Measurements from ENCODE around the gene SMCHD1. TPM values are rescaled to one million over a fixed set of nuclear protein-coding genes. Genes with fewer than 3 reads are reported as not detected.

SMCHD1 gene
- total and polyA plus RNA-seq, 7 donors, result 6.2 to 23.0 (median 20.3) TPM

- DNase-seq (no peak), ATAC-seq (no peak)
- Histone ChIP-seq H3K27ac (no peak overlapping the region), H3K36me3 (ENCODE audit: insufficient read depth in 1 of 2, low read depth in 1 of 2) (peaks cover 2 to 95% of the 10 kb centered on the region in 2 donors), H3K27me3 (ENCODE audit: insufficient read depth in 3 of 3, low read length in 2 of 3) (no peaks in the 10 kb centered on the region), H3K4me1 (no peaks in the 10 kb centered on the region), H3K4me3 (no peak overlapping the region), H3K9me3 (no peaks in the 10 kb centered on the region)
- intact Hi-C loops (cut with DNase I), result no loop called here
- TF ChIP-seq CTCF (IDR thresholded peaks at IDR 0.05), result no peak
Measured at GRCh38 chr18:2746274-2746673, 90.7 kb downstream of the SMCHD1 start.

- H3K4me1 ChIP-seq, result no peaks in the 10 kb centered on the region
- intact Hi-C loops (cut with DNase I), result no loop called here
- H3K27ac ChIP-seq, result no peak overlapping the region
- no peaks in the 10 kb centered on the region for H3K9me3 ChIP-seq
- 60 to 67% (median 64%) methylated on average over 1 of the region's 1 CpG for WGBS, 3 donors
- no peak for TF ChIP-seq CTCF (IDR thresholded peaks at IDR 0.05)
- ATAC-seq (no peak), DNase-seq (no peak)
- H3K27me3 ChIP-seq (ENCODE audit: insufficient read depth in 3 of 3, low read length in 2 of 3), result no peaks in the 10 kb centered on the region
- no peak overlapping the region for H3K4me3 ChIP-seq
- peaks cover 0 to 68% of the 10 kb centered on the region in 2 donors for H3K36me3 ChIP-seq (ENCODE audit: insufficient read depth in 1 of 2, low read depth in 1 of 2)
Measured at GRCh38 chr18:2758309-2758708, 102.8 kb downstream of the SMCHD1 start.

- ATAC-seq (no peak), DNase-seq (no peak)
- no peaks in the 10 kb centered on the region for H3K27me3 ChIP-seq (ENCODE audit: insufficient read depth in 3 of 3, low read length in 2 of 3)
- WGBS, 3 donors, result 97 to 100% (median 97%) methylated on average over 2 of the region's 2 CpGs
- H3K36me3 ChIP-seq (ENCODE audit: insufficient read depth in 1 of 2, low read depth in 1 of 2), result peaks cover 5 to 100% of the 10 kb centered on the region in 2 donors
- no peak overlapping the region for H3K4me3 ChIP-seq
- no peak for TF ChIP-seq CTCF (IDR thresholded peaks at IDR 0.05)
- H3K4me1 ChIP-seq, result no peaks in the 10 kb centered on the region
- no peak overlapping the region for H3K27ac ChIP-seq
- intact Hi-C loops (cut with DNase I), result no loop called here
- H3K9me3 ChIP-seq, result no peaks in the 10 kb centered on the region
Measured at GRCh38 chr18:2774669-2775068, 119.1 kb downstream of the SMCHD1 start.

GRCh38 chr18:2776601-2777000, 121.1 kb downstream of the SMCHD1 start:
- H3K9me3 ChIP-seq, result no peaks in the 10 kb centered on the region
- H3K36me3 ChIP-seq (ENCODE audit: insufficient read depth in 1 of 2, low read depth in 1 of 2), result peaks cover 8 to 99% of the 10 kb centered on the region in 2 donors
- no peak overlapping the region for H3K27ac ChIP-seq
- no peak for ATAC-seq
- no peaks in the 10 kb centered on the region for H3K4me1 ChIP-seq
- 82 to 89% (median 84%) methylated on average over 3 of the region's 3 CpGs for WGBS, 3 donors
- intact Hi-C loops (cut with DNase I), result no loop called here
- no peak overlapping the region for H3K4me3 ChIP-seq
- TF ChIP-seq CTCF (IDR thresholded peaks at IDR 0.05), result no peak
- no peak for DNase-seq
- no peaks in the 10 kb centered on the region for H3K27me3 ChIP-seq (ENCODE audit: insufficient read depth in 3 of 3, low read length in 2 of 3)

DNA sequence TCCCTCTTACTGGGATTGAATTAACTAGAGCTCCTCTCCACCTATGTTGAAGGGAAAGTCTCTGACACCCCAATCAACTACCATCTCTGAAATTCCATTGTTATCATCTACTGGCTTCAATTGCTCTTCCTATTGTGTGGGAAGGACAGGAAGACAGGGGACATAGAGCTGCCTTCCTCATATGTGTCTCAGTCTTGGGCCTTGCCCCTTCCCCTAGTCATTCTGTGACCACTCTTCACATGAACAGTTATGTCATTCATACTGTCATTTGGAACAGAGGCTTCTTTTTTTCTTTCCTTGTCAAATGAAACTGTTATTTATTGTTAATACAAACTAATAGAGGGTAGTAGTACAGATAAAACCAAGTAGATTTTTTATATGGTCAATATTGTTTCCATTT, 121.7 kb downstream of the SMCHD1 start:
- intact Hi-C loops (cut with DNase I), result no loop called here
- no peaks in the 10 kb centered on the region for H3K4me1 ChIP-seq
- no peak for TF ChIP-seq CTCF (IDR thresholded peaks at IDR 0.05)
- no peaks in the 10 kb centered on the region for H3K27me3 ChIP-seq (ENCODE audit: insufficient read depth in 3 of 3, low read length in 2 of 3)
- no peak overlapping the region for H3K4me3 ChIP-seq
- no peaks in the 10 kb centered on the region for H3K9me3 ChIP-seq
- no peak overlapping the region for H3K27ac ChIP-seq
- ATAC-seq (no peak), DNase-seq (no peak)
- H3K36me3 ChIP-seq (ENCODE audit: insufficient read depth in 1 of 2, low read depth in 1 of 2), result peaks cover 8 to 99% of the 10 kb centered on the region in 2 donors

Data from psoas muscle (tissue), 8 donors.